ENCODE data around the gene LBR.

LBR gene

DNA sequence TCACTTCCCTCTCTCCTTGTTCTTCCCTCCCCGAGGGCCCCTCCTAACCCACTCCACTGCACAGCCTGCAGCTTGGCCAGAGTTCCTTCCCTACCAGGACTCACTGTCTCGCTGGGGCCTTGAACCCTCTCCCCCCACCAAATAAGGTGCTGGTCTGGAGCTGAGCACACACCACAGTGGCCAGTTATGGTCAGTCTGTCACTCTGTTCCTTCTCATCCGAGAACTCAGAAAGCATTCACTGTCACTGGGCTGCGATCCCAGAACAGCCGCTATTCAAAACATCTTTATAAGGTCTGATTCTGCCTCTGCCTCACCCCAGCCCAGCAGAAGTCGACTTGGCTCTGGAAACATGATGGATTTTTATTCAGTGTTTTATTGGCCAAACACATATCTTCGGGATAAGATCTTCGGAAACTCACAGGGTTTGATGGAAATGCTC lies 19.8 kb upstream of the LBR start:
- Histone ChIP-seq H3K4me1 (ENCODE audit: control insufficient read depth, insufficient read depth, low read length) (peaks cover 58% of the 10 kb centered on the region), H3K9ac (ENCODE audit: low read length) (no peak overlapping the region), H3K4me3 (ENCODE audit: low read length) (peak overlapping the region; percentile 37), H3K27me3 (ENCODE audit: control insufficient read depth, insufficient read depth, low read length) (no peaks in the 10 kb centered on the region), H3K27ac (ENCODE audit: low read depth, low read length) (peak overlapping the region; percentile 99), H3K36me3 (ENCODE audit: control insufficient read depth, insufficient read depth, low read length) (no peaks in the 10 kb centered on the region)

DNA sequence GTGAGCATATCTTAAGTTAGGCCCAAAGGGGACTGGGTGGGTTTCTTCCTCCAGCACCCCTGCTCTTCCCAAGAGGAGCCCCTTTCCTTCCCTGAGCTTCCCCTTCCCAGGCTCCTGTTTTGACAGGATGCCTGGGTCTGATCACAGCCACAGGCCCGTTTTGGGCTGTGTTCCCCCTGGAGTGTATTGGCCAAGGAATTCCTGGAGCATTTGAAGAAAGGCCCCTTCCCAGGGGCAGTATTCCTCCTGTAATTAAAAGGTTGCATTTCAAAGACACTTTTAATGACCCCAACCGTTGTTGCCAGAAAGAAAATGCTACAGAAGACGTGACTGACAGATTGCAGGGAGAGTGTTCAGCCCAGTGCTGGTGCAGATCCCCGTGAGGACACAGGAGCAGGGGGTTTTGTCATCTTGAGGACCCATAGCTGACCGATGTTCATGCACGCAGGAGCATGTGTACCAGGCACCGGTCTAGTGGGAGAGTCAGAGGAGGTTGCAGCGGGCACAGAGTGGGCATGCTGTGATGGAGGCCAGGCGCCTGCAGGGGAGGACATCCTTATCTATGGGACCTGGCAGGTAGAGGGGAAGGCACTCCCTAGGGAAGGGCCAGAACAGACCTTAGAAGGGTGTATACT lies 19.3 kb upstream of the LBR start:
- Histone ChIP-seq H3K4me3 (ENCODE audit: low read length) (peak overlapping the region; percentile 37), H3K27ac (ENCODE audit: low read depth, low read length) (peak overlapping the region; percentile 99), H3K4me1 (ENCODE audit: control insufficient read depth, insufficient read depth, low read length) (peaks cover 58% of the 10 kb centered on the region), H3K9ac (ENCODE audit: low read length) (peak overlapping the region; percentile 19), H3K27me3 (ENCODE audit: control insufficient read depth, insufficient read depth, low read length) (no peaks in the 10 kb centered on the region), H3K36me3 (ENCODE audit: control insufficient read depth, insufficient read depth, low read length) (no peaks in the 10 kb centered on the region)

DNA sequence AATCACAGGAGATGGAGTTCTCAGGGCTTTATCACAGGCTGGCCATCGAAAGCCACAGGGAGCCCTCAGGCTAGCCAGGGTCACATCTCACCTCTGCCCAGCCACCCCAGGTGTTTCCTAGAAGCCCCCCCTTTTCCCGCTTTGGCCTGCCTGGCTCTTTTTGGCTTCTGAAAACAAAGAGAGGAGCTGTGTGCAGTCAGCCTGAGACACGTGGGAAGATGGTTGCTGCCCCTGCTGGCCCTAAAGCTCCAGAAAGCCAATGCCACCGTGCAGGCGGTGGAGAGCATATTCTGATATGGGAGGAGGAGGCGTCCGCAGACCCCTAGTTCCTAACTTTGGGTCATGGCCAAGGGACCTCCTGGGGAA lies 18.7 kb upstream of the LBR start:
- H3K9ac ChIP-seq (ENCODE audit: low read length): peak overlapping the region; percentile 19
- no peaks in the 10 kb centered on the region for H3K27me3 ChIP-seq (ENCODE audit: control insufficient read depth, insufficient read depth, low read length)
- peaks cover 58% of the 10 kb centered on the region for H3K4me1 ChIP-seq (ENCODE audit: control insufficient read depth, insufficient read depth, low read length)
- no peaks in the 10 kb centered on the region for H3K36me3 ChIP-seq (ENCODE audit: control insufficient read depth, insufficient read depth, low read length)
- no peak overlapping the region for H3K4me3 ChIP-seq (ENCODE audit: low read length)
- peak overlapping the region; percentile 99 for H3K27ac ChIP-seq (ENCODE audit: low read depth, low read length)

DNA sequence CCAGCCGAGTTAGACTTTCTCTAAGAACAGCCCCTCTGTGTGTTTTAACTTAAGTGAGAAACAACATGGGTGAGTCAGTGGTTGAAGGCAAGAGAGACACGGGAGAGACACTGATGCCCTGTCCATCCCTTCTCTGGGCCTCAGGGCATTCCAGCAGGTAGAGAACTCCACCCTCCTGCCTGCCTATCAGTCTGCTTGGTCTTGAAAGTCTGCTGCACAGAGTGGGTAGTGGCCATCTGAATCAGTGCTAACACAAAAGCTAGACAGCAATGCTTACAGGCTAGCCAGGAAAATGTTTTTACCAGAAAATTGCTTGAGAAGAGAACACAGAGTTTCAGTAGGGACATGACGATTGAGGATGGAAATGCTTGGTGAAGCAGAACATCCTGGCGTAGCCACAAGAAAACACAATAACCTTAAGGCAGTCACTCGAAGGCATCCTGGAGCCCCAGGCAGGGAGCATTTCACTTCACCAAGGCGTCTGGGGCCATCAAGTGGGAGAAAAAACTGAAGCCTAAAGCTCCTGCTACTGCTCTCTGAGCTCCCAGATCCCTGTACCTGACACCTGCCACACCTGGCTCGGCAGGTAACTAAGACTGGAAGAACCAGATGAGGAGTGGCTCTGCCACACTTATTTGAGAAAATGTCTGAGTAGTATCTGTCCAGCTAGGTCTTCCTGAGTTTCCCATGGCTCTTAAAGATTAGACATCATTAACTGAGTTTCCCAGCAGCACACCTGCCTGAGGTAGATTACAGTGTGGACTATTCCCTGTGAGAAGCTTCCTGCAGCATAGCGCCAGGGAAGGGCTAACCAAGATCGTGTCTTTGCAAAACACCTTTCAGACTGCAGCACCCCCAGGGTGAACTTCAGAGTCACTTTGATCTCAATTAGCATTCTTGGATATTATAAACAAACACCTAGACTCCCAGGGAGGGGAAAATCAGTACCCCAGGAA lies 18.1 kb upstream of the LBR start:
- Histone ChIP-seq H3K9ac (ENCODE audit: low read length) (peak overlapping the region; percentile 32), H3K27me3 (ENCODE audit: control insufficient read depth, insufficient read depth, low read length) (no peaks in the 10 kb centered on the region), H3K4me3 (ENCODE audit: low read length) (peak overlapping the region; percentile 51), H3K27ac (ENCODE audit: low read depth, low read length) (peak overlapping the region; percentile 99), H3K36me3 (ENCODE audit: control insufficient read depth, insufficient read depth, low read length) (no peaks in the 10 kb centered on the region), H3K4me1 (ENCODE audit: control insufficient read depth, insufficient read depth, low read length) (peaks cover 61% of the 10 kb centered on the region)

DNA sequence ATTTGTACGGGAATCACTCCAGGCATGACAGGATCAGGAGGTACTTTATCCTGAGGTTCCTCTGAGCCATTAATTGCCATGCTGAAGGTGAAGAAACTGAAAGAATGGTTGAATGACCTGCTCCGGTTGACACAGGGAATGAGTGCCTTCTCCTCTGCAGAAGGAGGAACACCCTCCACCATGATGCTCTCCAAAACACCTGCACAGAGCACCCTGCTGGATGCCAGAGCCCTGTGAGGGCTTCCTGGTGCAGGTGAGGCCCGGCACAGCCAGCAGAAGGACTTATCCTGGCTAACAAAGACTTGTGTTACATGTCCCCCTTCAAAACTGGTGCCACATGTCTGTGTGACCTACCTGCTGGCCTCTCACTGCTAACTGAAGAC lies 14.3 kb upstream of the LBR start:
- peak overlapping the region; percentile 45 for H3K27ac ChIP-seq (ENCODE audit: low read depth, low read length)
- peaks cover 39% of the 10 kb centered on the region for H3K4me1 ChIP-seq (ENCODE audit: control insufficient read depth, insufficient read depth, low read length)
- H3K36me3 ChIP-seq (ENCODE audit: control insufficient read depth, insufficient read depth, low read length): no peaks in the 10 kb centered on the region
- no peak overlapping the region for H3K9ac ChIP-seq (ENCODE audit: low read length)
- H3K4me3 ChIP-seq (ENCODE audit: low read length): no peak overlapping the region
- H3K27me3 ChIP-seq (ENCODE audit: control insufficient read depth, insufficient read depth, low read length): no peaks in the 10 kb centered on the region

DNA sequence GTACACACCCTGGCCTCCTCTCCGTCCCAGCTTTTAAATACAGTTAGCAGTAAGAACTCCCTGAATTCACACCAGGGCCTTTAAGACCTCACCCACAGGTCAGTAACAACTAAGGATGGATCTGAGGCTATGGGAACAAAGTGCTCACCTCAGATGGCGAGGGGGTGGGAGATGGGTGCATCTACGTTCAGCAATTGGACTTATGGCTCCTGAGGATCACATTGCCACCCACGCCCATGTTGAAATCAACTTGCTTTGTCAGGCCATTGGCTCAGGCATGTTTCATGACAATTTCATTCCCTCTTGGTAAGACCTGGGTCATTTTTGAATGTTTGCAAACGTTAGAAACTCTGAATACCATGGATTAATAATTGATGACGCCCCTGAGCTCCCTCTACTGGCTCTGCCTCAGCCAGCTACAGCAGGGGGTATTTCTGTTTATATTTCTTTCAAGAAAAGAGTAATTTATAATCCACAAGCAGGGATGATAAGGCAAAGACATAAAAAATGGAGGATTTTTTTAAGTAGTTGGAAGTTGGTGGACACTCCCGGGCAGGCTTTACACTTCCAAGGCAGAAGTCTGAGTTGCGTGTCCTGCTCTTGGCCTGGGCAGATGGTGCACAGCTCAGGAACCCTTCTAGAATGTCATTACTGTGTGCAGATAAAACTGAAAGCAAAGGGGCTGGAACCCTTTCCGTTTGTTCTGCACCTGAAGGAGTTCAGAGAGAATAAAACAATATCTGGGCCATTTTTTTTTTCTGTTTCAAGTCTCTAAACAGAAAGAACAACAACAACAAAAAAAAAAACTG lies 13.7 kb upstream of the LBR start:
- no peaks in the 10 kb centered on the region for H3K27me3 ChIP-seq (ENCODE audit: control insufficient read depth, insufficient read depth, low read length)
- H3K36me3 ChIP-seq (ENCODE audit: control insufficient read depth, insufficient read depth, low read length): no peaks in the 10 kb centered on the region
- H3K27ac ChIP-seq (ENCODE audit: low read depth, low read length): peak overlapping the region; percentile 45
- H3K9ac ChIP-seq (ENCODE audit: low read length): no peak overlapping the region
- H3K4me3 ChIP-seq (ENCODE audit: low read length): no peak overlapping the region
- peaks cover 33% of the 10 kb centered on the region for H3K4me1 ChIP-seq (ENCODE audit: control insufficient read depth, insufficient read depth, low read length)

DNA sequence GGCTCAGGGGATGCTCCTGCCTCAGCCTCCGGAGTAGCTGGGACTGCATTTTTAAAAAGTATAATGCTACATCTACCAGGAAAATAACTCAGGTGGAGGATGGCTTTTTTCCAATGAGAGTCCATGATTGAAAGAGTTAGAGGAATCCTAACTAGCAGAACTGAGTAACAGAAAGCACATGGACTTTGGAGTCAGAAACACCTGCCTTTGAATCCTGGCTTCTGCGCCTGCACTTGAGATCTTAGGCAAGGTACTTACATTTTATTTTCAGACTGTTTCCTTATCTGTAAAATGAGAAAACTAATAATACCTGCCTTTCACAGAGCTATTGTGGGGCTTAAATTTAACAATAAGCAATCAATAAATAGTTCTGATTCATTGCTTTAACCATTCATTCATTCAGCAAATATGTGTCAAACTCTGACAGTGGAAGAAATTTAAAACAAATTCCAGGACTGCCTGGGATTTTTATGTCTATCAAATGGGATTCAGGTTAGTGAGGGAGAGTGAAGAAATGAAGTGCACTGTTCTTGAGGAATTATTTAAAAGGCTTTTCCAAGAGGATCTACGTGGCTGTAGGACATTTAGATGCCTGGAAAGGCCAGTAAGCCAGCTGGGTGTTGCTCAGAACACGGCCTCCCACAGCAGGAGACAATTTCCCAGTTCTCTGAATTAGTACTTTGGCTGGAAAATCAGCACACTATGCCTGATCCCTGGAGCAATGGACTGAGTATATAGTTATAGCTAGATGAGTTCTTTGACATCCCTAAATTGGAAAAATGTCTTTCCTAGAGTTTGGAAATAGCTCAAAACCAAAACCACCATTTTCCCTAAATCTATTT lies 12.8 kb upstream of the LBR start:
- Histone ChIP-seq H3K9ac (ENCODE audit: low read length) (no peak overlapping the region), H3K27me3 (ENCODE audit: control insufficient read depth, insufficient read depth, low read length) (no peaks in the 10 kb centered on the region), H3K4me3 (ENCODE audit: low read length) (no peak overlapping the region), H3K36me3 (ENCODE audit: control insufficient read depth, insufficient read depth, low read length) (no peaks in the 10 kb centered on the region), H3K27ac (ENCODE audit: low read depth, low read length) (peak overlapping the region; percentile 45), H3K4me1 (ENCODE audit: control insufficient read depth, insufficient read depth, low read length) (peaks cover 24% of the 10 kb centered on the region)

DNA sequence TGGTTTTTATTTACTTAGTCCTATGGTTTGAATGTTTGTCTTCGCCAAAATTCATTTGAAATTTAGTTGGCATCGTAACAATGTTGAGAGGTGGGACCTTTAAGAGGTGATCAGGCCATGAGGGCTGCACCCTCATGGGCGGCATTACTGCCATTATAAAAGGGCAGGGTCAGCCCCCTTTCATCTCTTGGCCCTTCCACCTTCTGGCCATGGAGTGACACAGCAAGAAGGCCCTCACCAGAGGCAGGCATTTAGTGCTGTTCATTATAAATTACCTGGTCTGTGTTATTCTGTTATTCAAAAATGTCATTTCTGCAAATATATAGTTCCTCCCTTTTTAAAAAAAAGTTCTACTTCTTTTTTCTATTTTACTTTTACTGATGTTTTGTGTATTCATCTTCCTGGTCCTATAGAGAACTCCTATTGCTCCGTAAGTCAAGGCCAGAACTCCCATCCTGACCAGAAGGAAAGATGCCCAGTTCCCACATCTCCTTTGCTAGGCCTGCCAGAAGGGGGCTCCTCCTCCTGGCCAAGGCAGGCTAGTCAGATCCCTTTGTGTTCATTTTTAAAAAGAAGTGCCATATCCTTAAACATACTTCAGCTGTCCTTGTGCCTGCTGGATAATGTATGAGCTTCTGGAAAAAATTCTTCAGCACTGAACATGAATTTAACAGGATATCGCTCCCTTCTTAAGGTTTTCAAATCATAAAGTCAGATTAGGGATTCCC lies 10.0 kb upstream of the LBR start:
- H3K9ac ChIP-seq (ENCODE audit: low read length): no peak overlapping the region
- H3K27ac ChIP-seq (ENCODE audit: low read depth, low read length): peak overlapping the region; percentile 54
- H3K4me3 ChIP-seq (ENCODE audit: low read length): no peak overlapping the region
- H3K27me3 ChIP-seq (ENCODE audit: control insufficient read depth, insufficient read depth, low read length): no peaks in the 10 kb centered on the region
- H3K4me1 ChIP-seq (ENCODE audit: control insufficient read depth, insufficient read depth, low read length): peaks cover 7% of the 10 kb centered on the region
- H3K36me3 ChIP-seq (ENCODE audit: control insufficient read depth, insufficient read depth, low read length): no peaks in the 10 kb centered on the region

DNA sequence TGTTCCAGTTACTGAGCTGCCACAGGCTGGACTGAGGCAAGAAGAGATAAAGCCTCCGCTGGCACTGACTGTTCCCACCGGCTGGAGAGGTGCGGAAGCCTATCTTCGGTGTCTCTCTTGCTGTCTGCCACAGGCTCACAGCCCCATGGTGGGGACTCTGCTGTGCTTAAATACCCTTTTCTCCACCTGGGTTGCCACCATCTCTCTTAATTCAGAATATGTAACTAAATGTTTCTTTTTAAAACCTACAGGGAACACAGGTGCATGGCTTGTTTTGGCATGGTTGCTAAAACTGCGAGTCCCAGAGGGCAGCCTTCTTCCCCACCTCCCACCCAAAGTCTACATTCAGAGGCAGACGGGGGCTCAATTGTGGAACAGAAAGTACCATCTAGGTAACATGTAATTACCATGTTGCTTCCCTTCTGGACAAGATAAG lies 8.1 kb upstream of the LBR start:
- no peak overlapping the region for H3K9ac ChIP-seq (ENCODE audit: low read length)
- H3K27ac ChIP-seq (ENCODE audit: low read depth, low read length): no peak overlapping the region
- no peak overlapping the region for H3K4me3 ChIP-seq (ENCODE audit: low read length)
- no peaks in the 10 kb centered on the region for H3K36me3 ChIP-seq (ENCODE audit: control insufficient read depth, insufficient read depth, low read length)
- H3K27me3 ChIP-seq (ENCODE audit: control insufficient read depth, insufficient read depth, low read length): no peaks in the 10 kb centered on the region
- H3K4me1 ChIP-seq (ENCODE audit: control insufficient read depth, insufficient read depth, low read length): peaks cover 6% of the 10 kb centered on the region

DNA sequence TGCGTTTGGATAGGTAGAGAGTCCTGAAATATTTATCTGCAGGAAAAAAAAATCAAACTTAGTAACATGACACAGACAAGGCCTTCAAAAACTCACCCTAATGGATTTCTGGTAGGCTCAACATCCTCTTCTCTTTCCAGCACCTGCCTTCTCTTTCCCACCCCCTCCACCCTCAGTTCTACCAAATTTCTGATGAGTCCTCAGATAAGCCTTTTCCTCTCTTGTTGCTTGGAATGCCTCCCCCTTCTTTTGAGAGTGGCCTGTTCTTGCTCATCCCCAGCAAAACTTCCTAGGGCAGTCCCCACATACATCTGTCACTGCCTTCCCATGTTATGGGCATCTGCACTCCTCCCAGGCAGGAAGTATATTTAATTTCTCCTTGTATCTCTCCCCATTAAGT lies 7.6 kb upstream of the LBR start:
- no peak overlapping the region for H3K4me3 ChIP-seq (ENCODE audit: low read length)
- no peak overlapping the region for H3K27ac ChIP-seq (ENCODE audit: low read depth, low read length)
- peaks cover 4% of the 10 kb centered on the region for H3K4me1 ChIP-seq (ENCODE audit: control insufficient read depth, insufficient read depth, low read length)
- no peaks in the 10 kb centered on the region for H3K36me3 ChIP-seq (ENCODE audit: control insufficient read depth, insufficient read depth, low read length)
- H3K27me3 ChIP-seq (ENCODE audit: control insufficient read depth, insufficient read depth, low read length): no peaks in the 10 kb centered on the region
- H3K9ac ChIP-seq (ENCODE audit: low read length): no peak overlapping the region

DNA sequence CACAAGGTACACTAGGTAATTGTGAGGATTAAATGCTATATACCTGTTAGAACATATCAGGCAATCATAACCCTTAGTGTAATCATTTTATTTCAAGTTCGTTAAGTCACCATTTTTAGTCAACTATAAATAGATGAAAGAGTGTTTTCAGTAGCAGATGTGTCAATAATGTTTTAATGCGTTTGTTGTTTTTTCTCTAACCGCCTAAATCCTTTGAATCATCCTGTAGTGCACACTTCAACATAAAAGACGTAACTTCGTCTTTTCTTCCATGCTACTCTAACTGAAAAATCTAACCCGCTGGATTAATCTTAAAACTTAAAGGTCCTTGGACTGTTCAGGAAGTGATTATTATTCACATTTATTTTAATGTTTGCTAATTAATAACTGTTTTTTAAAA lies 7.2 kb upstream of the LBR start:
- Histone ChIP-seq H3K27me3 (ENCODE audit: control insufficient read depth, insufficient read depth, low read length) (no peaks in the 10 kb centered on the region), H3K36me3 (ENCODE audit: control insufficient read depth, insufficient read depth, low read length) (no peaks in the 10 kb centered on the region), H3K27ac (ENCODE audit: low read depth, low read length) (no peak overlapping the region), H3K4me3 (ENCODE audit: low read length) (no peak overlapping the region), H3K4me1 (ENCODE audit: control insufficient read depth, insufficient read depth, low read length) (peaks cover 4% of the 10 kb centered on the region), H3K9ac (ENCODE audit: low read length) (no peak overlapping the region)
